ENCODE data around the gene CYP2J2.

DNA sequence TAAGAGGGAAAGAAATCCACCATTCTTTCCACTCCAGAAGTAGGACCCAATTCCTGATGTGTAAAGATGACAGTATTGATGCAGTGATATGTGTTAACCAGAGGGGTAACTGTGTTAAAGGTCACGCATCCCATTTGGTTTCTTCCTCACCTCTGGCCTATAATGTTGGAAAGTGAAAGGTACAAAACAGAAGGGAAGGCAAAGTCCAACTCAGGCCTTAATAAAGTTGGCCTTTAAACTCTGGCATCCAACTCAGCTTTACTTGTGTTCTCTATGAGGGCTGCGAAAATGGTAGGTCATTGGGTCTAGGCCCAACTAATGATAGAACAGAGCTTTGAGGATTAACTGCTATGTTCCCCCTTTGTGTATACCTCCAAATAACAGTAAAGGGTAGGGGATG lies 17.9 kb downstream of the CYP2J2 start:
- TF ChIP-seq, protein P1, sequence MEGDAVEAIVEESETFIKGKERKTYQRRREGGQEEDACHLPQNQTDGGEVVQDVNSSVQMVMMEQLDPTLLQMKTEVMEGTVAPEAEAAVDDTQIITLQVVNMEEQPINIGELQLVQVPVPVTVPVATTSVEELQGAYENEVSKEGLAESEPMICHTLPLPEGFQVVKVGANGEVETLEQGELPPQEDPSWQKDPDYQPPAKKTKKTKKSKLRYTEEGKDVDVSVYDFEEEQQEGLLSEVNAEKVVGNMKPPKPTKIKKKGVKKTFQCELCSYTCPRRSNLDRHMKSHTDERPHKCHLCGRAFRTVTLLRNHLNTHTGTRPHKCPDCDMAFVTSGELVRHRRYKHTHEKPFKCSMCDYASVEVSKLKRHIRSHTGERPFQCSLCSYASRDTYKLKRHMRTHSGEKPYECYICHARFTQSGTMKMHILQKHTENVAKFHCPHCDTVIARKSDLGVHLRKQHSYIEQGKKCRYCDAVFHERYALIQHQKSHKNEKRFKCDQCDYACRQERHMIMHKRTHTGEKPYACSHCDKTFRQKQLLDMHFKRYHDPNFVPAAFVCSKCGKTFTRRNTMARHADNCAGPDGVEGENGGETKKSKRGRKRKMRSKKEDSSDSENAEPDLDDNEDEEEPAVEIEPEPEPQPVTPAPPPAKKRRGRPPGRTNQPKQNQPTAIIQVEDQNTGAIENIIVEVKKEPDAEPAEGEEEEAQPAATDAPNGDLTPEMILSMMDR (IDR thresholded peaks at IDR 0.05; ENCODE audit: poor library complexity, severe bottlenecking): no peak
- TF ChIP-seq RAD21 (conservative IDR thresholded peaks at IDR 0.05): no peak
- no peak for TF ChIP-seq EZH2 (IDR thresholded peaks at IDR 0.05; ENCODE audit: borderline replicate concordance, insufficient read depth, low read length, poor library complexity, severe bottlenecking)
- TF ChIP-seq, protein P2, sequence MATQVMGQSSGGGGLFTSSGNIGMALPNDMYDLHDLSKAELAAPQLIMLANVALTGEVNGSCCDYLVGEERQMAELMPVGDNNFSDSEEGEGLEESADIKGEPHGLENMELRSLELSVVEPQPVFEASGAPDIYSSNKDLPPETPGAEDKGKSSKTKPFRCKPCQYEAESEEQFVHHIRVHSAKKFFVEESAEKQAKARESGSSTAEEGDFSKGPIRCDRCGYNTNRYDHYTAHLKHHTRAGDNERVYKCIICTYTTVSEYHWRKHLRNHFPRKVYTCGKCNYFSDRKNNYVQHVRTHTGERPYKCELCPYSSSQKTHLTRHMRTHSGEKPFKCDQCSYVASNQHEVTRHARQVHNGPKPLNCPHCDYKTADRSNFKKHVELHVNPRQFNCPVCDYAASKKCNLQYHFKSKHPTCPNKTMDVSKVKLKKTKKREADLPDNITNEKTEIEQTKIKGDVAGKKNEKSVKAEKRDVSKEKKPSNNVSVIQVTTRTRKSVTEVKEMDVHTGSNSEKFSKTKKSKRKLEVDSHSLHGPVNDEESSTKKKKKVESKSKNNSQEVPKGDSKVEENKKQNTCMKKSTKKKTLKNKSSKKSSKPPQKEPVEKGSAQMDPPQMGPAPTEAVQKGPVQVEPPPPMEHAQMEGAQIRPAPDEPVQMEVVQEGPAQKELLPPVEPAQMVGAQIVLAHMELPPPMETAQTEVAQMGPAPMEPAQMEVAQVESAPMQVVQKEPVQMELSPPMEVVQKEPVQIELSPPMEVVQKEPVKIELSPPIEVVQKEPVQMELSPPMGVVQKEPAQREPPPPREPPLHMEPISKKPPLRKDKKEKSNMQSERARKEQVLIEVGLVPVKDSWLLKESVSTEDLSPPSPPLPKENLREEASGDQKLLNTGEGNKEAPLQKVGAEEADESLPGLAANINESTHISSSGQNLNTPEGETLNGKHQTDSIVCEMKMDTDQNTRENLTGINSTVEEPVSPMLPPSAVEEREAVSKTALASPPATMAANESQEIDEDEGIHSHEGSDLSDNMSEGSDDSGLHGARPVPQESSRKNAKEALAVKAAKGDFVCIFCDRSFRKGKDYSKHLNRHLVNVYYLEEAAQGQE (IDR thresholded peaks at IDR 0.05; ENCODE audit: borderline replicate concordance): no peak
- TF ChIP-seq MXI1 (conservative IDR thresholded peaks at IDR 0.05; ENCODE audit: poor library complexity, severe bottlenecking): no peak

Measured in neural cell (in vitro differentiated cells).